ENCODE measurements around the gene GLRB.
A peak's percentile ranks its signal among the peaks of the same experiment; 100 is the strongest.

Gene GLRB

DNA sequence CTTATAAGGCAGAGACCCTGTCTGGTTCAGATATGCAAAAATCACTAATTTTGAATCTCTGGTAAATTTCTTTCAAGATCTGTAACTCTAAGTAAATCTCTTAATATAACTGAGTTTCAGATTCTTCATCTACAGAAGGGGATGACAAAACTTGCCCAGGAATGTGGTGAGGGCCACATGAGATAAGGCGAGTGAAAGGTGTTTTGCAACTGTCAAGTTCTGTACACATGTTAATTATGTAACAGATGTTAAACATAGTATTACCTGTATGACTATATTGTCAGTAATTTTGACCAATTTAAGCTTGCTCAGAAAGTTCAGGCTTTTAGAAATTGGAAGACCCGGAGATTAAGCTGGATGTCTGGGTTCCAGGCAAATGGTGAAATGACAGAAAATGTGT is 549 bp upstream of the GLRB start:
- H3K9me3 Mint-ChIP-seq: no peaks in the 10 kb centered on the region
- H3K27me3 Mint-ChIP-seq (ENCODE audit: low read depth, poor library complexity): peaks cover 60% of the 10 kb centered on the region
- TF ChIP-seq, protein P1, sequence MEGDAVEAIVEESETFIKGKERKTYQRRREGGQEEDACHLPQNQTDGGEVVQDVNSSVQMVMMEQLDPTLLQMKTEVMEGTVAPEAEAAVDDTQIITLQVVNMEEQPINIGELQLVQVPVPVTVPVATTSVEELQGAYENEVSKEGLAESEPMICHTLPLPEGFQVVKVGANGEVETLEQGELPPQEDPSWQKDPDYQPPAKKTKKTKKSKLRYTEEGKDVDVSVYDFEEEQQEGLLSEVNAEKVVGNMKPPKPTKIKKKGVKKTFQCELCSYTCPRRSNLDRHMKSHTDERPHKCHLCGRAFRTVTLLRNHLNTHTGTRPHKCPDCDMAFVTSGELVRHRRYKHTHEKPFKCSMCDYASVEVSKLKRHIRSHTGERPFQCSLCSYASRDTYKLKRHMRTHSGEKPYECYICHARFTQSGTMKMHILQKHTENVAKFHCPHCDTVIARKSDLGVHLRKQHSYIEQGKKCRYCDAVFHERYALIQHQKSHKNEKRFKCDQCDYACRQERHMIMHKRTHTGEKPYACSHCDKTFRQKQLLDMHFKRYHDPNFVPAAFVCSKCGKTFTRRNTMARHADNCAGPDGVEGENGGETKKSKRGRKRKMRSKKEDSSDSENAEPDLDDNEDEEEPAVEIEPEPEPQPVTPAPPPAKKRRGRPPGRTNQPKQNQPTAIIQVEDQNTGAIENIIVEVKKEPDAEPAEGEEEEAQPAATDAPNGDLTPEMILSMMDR (IDR thresholded peaks at IDR 0.05): no peak
- no peaks in the 10 kb centered on the region for H3K36me3 Mint-ChIP-seq (ENCODE audit: low read depth)
- peak overlapping the region; percentile 80 for H3K4me3 Mint-ChIP-seq
- H3K27ac Mint-ChIP-seq: no peak overlapping the region
- no peak for DNase-seq
- peaks cover 9% of the 10 kb centered on the region for H3K4me1 Mint-ChIP-seq

DNA sequence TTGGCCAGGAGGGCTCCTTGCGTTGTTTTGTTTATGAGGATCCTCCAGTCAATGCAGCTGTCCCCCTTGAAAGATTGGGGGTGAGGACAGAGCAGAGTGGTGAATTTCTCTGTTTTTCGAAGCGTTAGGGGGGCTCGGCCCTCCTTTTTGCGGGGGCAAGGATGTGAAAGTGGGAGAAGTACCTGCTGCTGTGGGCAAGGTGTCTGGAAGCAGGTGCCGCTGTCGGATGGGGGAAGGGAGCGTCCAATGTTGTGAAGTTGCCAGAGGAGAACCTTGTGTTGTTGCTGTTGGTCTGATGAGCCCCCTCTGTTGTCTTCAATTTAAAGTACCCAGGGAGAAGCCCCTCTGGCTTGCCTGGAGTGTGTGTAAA is 613 bp downstream of the GLRB start:
- peak; percentile 22 for DNase-seq
- peaks cover 9% of the 10 kb centered on the region for H3K4me1 Mint-ChIP-seq
- peak overlapping the region; percentile 88 for H3K4me3 Mint-ChIP-seq
- H3K27ac Mint-ChIP-seq: no peak overlapping the region
- TF ChIP-seq, protein P1 (IDR thresholded peaks at IDR 0.05): no peak
- H3K27me3 Mint-ChIP-seq (ENCODE audit: low read depth, poor library complexity): peaks cover 63% of the 10 kb centered on the region
- no peaks in the 10 kb centered on the region for H3K36me3 Mint-ChIP-seq (ENCODE audit: low read depth)
- no peaks in the 10 kb centered on the region for H3K9me3 Mint-ChIP-seq

DNA sequence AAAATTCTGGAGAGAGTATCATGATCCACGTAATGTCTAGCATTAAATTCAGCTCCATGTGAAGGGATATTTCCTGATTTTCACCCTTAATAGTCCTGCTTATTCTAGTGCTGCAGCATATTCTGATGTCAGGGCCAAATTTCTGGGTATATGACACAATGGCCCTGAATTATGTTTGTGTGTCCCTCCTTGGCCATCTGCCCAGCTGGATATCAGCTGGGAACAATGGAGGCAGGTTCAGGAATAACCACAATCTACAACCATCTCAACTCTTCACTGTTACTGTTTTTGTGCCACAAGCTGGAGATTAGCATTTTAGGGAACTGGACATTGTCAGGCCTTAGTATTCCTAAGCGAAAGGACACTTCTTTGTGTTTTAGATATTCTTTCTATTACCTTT is 3.5 kb downstream of the GLRB start:
- no peaks in the 10 kb centered on the region for H3K36me3 Mint-ChIP-seq (ENCODE audit: low read depth)
- H3K9me3 Mint-ChIP-seq: no peaks in the 10 kb centered on the region
- H3K27me3 Mint-ChIP-seq (ENCODE audit: low read depth, poor library complexity): peaks cover 47% of the 10 kb centered on the region
- H3K4me1 Mint-ChIP-seq: peaks cover 9% of the 10 kb centered on the region
- TF ChIP-seq, protein P1 (IDR thresholded peaks at IDR 0.05): no peak
- DNase-seq: no peak
- no peak overlapping the region for H3K27ac Mint-ChIP-seq
- no peak overlapping the region for H3K4me3 Mint-ChIP-seq

DNA sequence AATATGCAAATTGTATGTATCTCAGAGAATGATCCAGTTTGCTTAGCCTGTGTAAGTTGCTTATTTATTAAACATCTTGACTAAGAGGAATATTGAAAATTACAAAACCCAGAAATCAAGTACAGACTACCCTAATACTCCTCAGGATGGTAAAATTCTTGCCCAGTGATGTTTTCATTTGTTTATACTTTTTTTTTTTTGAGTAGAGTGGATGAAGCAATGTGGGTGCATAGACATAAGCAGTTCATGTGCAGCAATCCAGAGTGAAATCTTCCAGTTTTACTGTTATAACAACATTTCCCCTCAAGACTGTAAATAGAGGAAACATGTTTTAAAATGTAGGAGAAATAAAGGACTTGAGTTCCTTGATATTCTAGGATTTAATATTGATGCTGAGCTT is 4.7 kb downstream of the GLRB start:
- Mint-ChIP-seq H3K27ac (no peak overlapping the region), H3K27me3 (ENCODE audit: low read depth, poor library complexity) (peaks cover 38% of the 10 kb centered on the region), H3K4me3 (no peak overlapping the region), H3K4me1 (peaks cover 9% of the 10 kb centered on the region), H3K9me3 (no peaks in the 10 kb centered on the region), H3K36me3 (ENCODE audit: low read depth) (no peaks in the 10 kb centered on the region)
- TF ChIP-seq, protein P1 (IDR thresholded peaks at IDR 0.05): no peak
- DNase-seq: no peak

DNA sequence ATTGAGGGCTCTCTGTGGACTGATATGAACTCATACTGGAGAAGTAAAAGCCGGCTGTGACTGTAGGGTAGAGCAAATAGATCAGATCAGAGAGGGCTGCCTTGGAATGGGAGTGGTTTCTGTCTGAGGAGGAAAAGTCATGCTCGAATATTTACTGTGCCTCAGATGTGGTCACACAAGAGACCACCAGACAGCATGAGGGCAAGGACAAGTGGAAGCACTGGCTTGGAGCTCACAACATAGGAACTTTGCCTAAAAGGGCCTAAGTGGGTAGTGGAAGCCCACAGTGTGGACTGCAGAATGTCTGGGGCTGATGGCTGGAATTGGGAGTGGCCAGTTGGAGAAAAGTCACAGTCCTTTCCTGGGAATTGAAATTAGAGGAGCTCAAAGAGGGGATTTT is 19.8 kb downstream of the GLRB start:
- H3K4me1 Mint-ChIP-seq: no peaks in the 10 kb centered on the region
- DNase-seq: no peak
- no peak overlapping the region for H3K4me3 Mint-ChIP-seq
- no peaks in the 10 kb centered on the region for H3K36me3 Mint-ChIP-seq (ENCODE audit: low read depth)
- TF ChIP-seq, protein P1 (IDR thresholded peaks at IDR 0.05): no peak
- H3K27me3 Mint-ChIP-seq (ENCODE audit: low read depth, poor library complexity): no peaks in the 10 kb centered on the region
- H3K9me3 Mint-ChIP-seq: no peaks in the 10 kb centered on the region
- H3K27ac Mint-ChIP-seq: peak overlapping the region; percentile 6

DNA sequence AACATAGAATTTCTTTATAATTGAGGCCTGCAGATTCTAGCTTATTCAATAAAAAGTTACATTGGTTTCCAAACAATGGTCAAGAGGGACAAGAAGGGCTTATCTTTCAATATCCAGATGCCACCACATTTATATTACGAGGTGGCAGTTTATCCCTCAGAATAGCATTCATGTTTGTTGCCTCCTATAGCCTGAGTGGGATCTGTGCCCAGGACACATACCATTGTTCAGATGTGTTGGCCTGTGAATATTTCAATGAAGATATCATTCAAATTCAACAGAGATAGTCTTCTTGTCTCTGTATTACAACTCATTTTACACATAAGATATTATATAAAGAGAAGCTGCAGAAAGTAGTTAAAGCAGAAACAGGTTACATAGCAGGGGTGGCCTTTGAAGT is 20.5 kb downstream of the GLRB start:
- no peak overlapping the region for H3K4me3 Mint-ChIP-seq
- no peaks in the 10 kb centered on the region for H3K27me3 Mint-ChIP-seq (ENCODE audit: low read depth, poor library complexity)
- no peaks in the 10 kb centered on the region for H3K4me1 Mint-ChIP-seq
- TF ChIP-seq, protein P1 (IDR thresholded peaks at IDR 0.05): no peak
- no peak overlapping the region for H3K27ac Mint-ChIP-seq
- DNase-seq: no peak
- no peaks in the 10 kb centered on the region for H3K36me3 Mint-ChIP-seq (ENCODE audit: low read depth)
- H3K9me3 Mint-ChIP-seq: no peaks in the 10 kb centered on the region

Measured in nephron progenitor cell (in vitro differentiated cells).